Pancreas (tissue), 10 donors: Measurements from ENCODE around the gene PRPF8. TPM values are rescaled to one million over a fixed set of nuclear protein-coding genes. Genes with fewer than 3 reads are reported as not detected.
A peak's percentile ranks its signal among the peaks of the same experiment; 100 is the strongest.

Experiments
- ATAC-seq, 4 donors: fragments of 200-7000 bp; cut with Tn5 transposase; one replicate each; pipeline versions ENCODE4 v1.8.0 to v1.9.1; 2020; ENCODE audit warnings: mild to moderate bottlenecking in 4 of 4, moderate library complexity in 4 of 4
- DNase-seq, 6 donors: peaks; one replicate each; pipeline ENCODE4 v3.0.0-alpha.2; 2020
- FAIRE-seq: peaks from 2 replicates; lab custom pipeline; 2012; peaks lifted over from hg19 to GRCh38; lab: Jason Lieb, UNC
- H3K27ac ChIP-seq, 4 donors: fragments of 200-600 bp; sonication (generic); 1 replicate in 3 of 4; 2 replicates in 1 of 4; pipeline versions ENCODE4 v1.5.0 to v1.8.0; 2020
- H3K27me3 ChIP-seq, 4 donors: fragments of 200-600 bp; one replicate each; pipeline ENCODE4 v1.8.0; 2021
- H3K36me3 ChIP-seq, 3 donors: fragments of 200-600 bp; sonication (generic) in 1 of 3; one replicate each; pipeline versions ENCODE4 v1.5.0 to v1.8.0; 2020 to 2021
- H3K4me1 ChIP-seq, 3 donors: fragments of 200-600 bp; one replicate each; pipeline ENCODE4 v1.8.0; 2021
- H3K4me3 ChIP-seq, 4 donors: fragments of 200-600 bp; sonication (generic) in 2 of 4; one replicate each; pipeline versions ENCODE4 v1.5.0 to v1.8.0; 2020 to 2021
- H3K9me3 ChIP-seq, 4 donors: fragments of 200-600 bp; one replicate each; pipeline ENCODE4 v1.8.0; 2021
- CTCF ChIP-seq, 4 donors: fragments of 200-600 bp; sonication (generic) in 3 of 4; IDR thresholded peaks; one replicate each; pipeline versions ENCODE4 v1.5.0 to v1.8.0; 2021; ENCODE audit warnings: antibody characterized with exemption in 4 of 4
- WGBS, 2 donors: extraction: QIAGEN DNeasy Blood & Tissue Kit; methylation state at CpG; one replicate each; pipeline ENCODE4 v1.1.7; 2013; 5-methylcytosine and 5-hydroxymethylcytosine counted together
- intact Hi-C, 3 donors: fragments of 100-400 bp; cut with DNase I; formaldehyde crosslinking; loops; one replicate each; pipeline versions ENCODE4 v1.11.1 to v1.14.2; 2022
- polyA plus RNA-seq, 2 donors: library from polyadenylated mRNA; stranded (reverse); fragments of 200-250 nt; gene quantifications; one replicate each; pipeline ENCODE4 v1.2.3, GENCODE V29; 2013
- total RNA-seq, 6 donors: library from RNA; stranded (reverse); fragmentation: NEBNext Ultra II Directional in 4 of 6; extraction: Animal tissue kit (Norgen Biotek cat#: 25700) in 4 of 6; gene quantifications; one replicate each; pipeline versions ENCODE4 v1.2.1 to v1.2.4, GENCODE V29; 2021 to 2023
- donor health status: healthy with polysubstance abuse.
- donor health status: DM: no; HTN: no; CAD: no; lungs with moderate emphysema.
- donor health status: DM: no; HTN: no; CAD: no.
- donor health status: control.
- donor health status: control.
- donor health status: Bipolar disorder and iron deficiency.
- donor health status: DM: yes; HTN: yes; CAD: no.
- donor health status: DM: no; HTN: no; CAD: no.
- donor health status: DM: no; HTN: no; CAD: no.
- donor health status: DM: yes; HTN: yes; CAD: no.

PRPF8 gene
- 100 to 1,000 TPM in 3 of 6 donors, 10 to 100 TPM in 3; 88.8 to 129 (median 100.0) TPM for total RNA-seq
- polyA plus RNA-seq: 10 to 100 TPM; 78.9 to 93.1 TPM

- intact Hi-C loops: no loop called here
- ATAC-seq: peak; percentile 99 to 100 (median 99)
- H3K27me3 ChIP-seq: no peaks in the 10 kb centered on the region
- H3K36me3 ChIP-seq: peaks cover 0 to 33% (median 21%) of the 10 kb centered on the region in 3 donors
- H3K27ac ChIP-seq: peak within 1 kb of the TSS; percentile 85 to 94 (median 88)
- H3K4me1 ChIP-seq: peaks cover 0 to 15% (median 5%) of the 10 kb centered on the region in 3 donors
- WGBS, 2 donors: 0 to 1% methylated on average over 71 to 72 of the region's 72 CpGs
- peak; percentile 86 for FAIRE-seq
- DNase-seq: peak; percentile 95 to 99 (median 97)
- peak within 1 kb of the TSS; percentile 72 to 89 (median 76) for H3K4me3 ChIP-seq
- TF ChIP-seq CTCF (IDR thresholded peaks at IDR 0.05): no peak
- no peaks in the 10 kb centered on the region for H3K9me3 ChIP-seq
Observed at GRCh38 chr17:1684378-1685189, at the start of gene PRPF8. Gene PRPF8 (minus strand): TSS chr17:1684867. CDS start chr17:1684571, 296 bp downstream.

- H3K36me3 ChIP-seq: peaks cover 0 to 6% (median 0%) of the 10 kb centered on the region in 3 donors
- intact Hi-C loops: no loop called here
- 94 to 97% methylated on average over 38 of the region's 38 CpGs for WGBS, 2 donors
- peaks cover 0 to 6% (median 0%) of the 10 kb centered on the region in 3 donors for H3K4me1 ChIP-seq
- H3K27me3 ChIP-seq: no peaks in the 10 kb centered on the region
- no peak overlapping the region for H3K27ac ChIP-seq
- DNase-seq: peak in 1 of 6 donors; percentile 70
- H3K9me3 ChIP-seq: no peaks in the 10 kb centered on the region
- H3K4me3 ChIP-seq: no peak overlapping the region
- ATAC-seq: no peak
- TF ChIP-seq CTCF (IDR thresholded peaks at IDR 0.05): no peak
- FAIRE-seq: no peak
Observed at GRCh38 chr17:1733759-1734158, 49.1 kb upstream of the PRPF8 start.

- H3K27me3 ChIP-seq: no peaks in the 10 kb centered on the region
- peaks cover 0 to 6% (median 0%) of the 10 kb centered on the region in 3 donors for H3K36me3 ChIP-seq
- TF ChIP-seq CTCF (IDR thresholded peaks at IDR 0.05): no peak
- peaks cover 0 to 6% (median 0%) of the 10 kb centered on the region in 3 donors for H3K4me1 ChIP-seq
- ATAC-seq (no peak), DNase-seq (no peak), FAIRE-seq (no peak)
- H3K4me3 ChIP-seq: no peak overlapping the region
- H3K9me3 ChIP-seq: no peaks in the 10 kb centered on the region
- no peak overlapping the region for H3K27ac ChIP-seq
- intact Hi-C loops: no loop called here
- WGBS, 2 donors: 82 to 89% methylated on average over 11 of the region's 11 CpGs
Observed at GRCh38 chr17:1732833-1733321, 48.2 kb upstream of the PRPF8 start.

- 90 to 92% methylated on average over 20 to 22 of the region's 22 CpGs for WGBS, 2 donors
- no peak overlapping the region for H3K4me3 ChIP-seq
- H3K27me3 ChIP-seq: no peaks in the 10 kb centered on the region
- H3K36me3 ChIP-seq: peaks cover 0 to 3% (median 3%) of the 10 kb centered on the region in 3 donors
- FAIRE-seq: no peak
- peak in 1 of 6 donors; percentile 61 for DNase-seq
- H3K4me1 ChIP-seq: peaks cover 0 to 6% (median 0%) of the 10 kb centered on the region in 3 donors
- ATAC-seq: no peak
- intact Hi-C loops: no loop called here
- no peaks in the 10 kb centered on the region for H3K9me3 ChIP-seq
- no peak for TF ChIP-seq CTCF (IDR thresholded peaks at IDR 0.05)
- no peak overlapping the region for H3K27ac ChIP-seq
Observed at GRCh38 chr17:1732241-1732832, 47.7 kb upstream of the PRPF8 start.
